ENCODE data around the gene TUT4.

TUT4 gene

GRCh38 chr1:52400131-52400530, 152.8 kb downstream of the TUT4 start:
- FAIRE-seq, result no peak

GRCh38 chr1:52399629-52400028, 153.3 kb downstream of the TUT4 start:
- no peak for FAIRE-seq

- FAIRE-seq, result no peak
Measured at GRCh38 chr1:52393174-52393573, 159.7 kb downstream of the TUT4 start.

- FAIRE-seq, result no peak
Measured at GRCh38 chr1:52386458-52386857, 166.4 kb downstream of the TUT4 start.

- no peak for FAIRE-seq
Measured at GRCh38 chr1:52385376-52385775, 167.5 kb downstream of the TUT4 start.

Measured in A204.1 (cell line).